IMR-90 (cell line): Measurements from ENCODE around the gene DDR1. TPM values are rescaled to one million over a fixed set of nuclear protein-coding genes. Genes with fewer than 3 reads are reported as not detected.

Experiments used
- ATAC-seq: fragments of 200-7000 bp; cut with Tn5 transposase; 2 replicates; pipeline ENCODE4 v1.9.1; 2020; ENCODE audit warnings: low read depth, mild to moderate bottlenecking, moderate library complexity
- BruUV-seq: library from RNA; stranded (reverse); fragments of 400-500 nt; replicated peaks from 2 replicates; lab custom pipeline; 2021; lab: Mats Ljungman, UMichigan
- CTCF ChIA-PET: fragments of 300-600 bp; formaldehyde crosslinking; extraction: SDS; loops from one replicate; lab custom pipeline; 2021; ENCODE audit warnings: antibody characterized with exemption; lab: Yijun Ruan, JAX
- POLR2A ChIA-PET: fragments of 300-600 bp; sonication (Branson Sonifier 250); formaldehyde crosslinking; loops from one replicate; lab custom pipeline; 2022; ENCODE audit warnings: antibody characterized with exemption; ENCODE audit not compliant: unreplicated experiment; lab: Charles Lee
- DNase-seq: peaks from one replicate; pipeline ENCODE4 v3.0.0; 2013
- H2AFZ ChIP-seq: replicated peaks from 2 replicates; pipeline ENCODE3; 2013; ENCODE audit warnings: low read length, mild to moderate bottlenecking; ENCODE audit not compliant: poor library complexity
- H2AK5ac ChIP-seq: 2 replicates; pipeline ENCODE4 v1.6.1; 2013; ENCODE audit warnings: low read depth, low read length, inconsistent platforms
- H2AK9ac ChIP-seq: replicated peaks from 2 replicates; pipeline ENCODE3; 2013; ENCODE audit warnings: mild to moderate bottlenecking, low read depth, low read length, moderate library complexity; ENCODE audit not compliant: poor library complexity
- H2BK120ac ChIP-seq: 2 replicates; pipeline ENCODE4 v1.6.1; 2013; ENCODE audit warnings: low read depth, low read length, inconsistent platforms
- H2BK15ac ChIP-seq: 3 replicates; pipeline ENCODE4 v1.6.1; 2013; ENCODE audit warnings: low read depth, low read length, inconsistent platforms
- H2BK20ac ChIP-seq: 2 replicates; pipeline ENCODE4 v1.6.1; 2013; ENCODE audit warnings: low read depth, mild to moderate bottlenecking, inconsistent platforms, low read length, moderate library complexity
- H2BK5ac ChIP-seq: 2 replicates; pipeline ENCODE4 v1.6.1; 2013; ENCODE audit warnings: mild to moderate bottlenecking, low read depth, low read length, inconsistent platforms; ENCODE audit not compliant: poor library complexity, severe bottlenecking
- H3K14ac ChIP-seq: replicated peaks from 2 replicates; pipeline ENCODE4 v1.6.1; 2013; ENCODE audit warnings: low read depth, low read length, inconsistent platforms
- H3K18ac ChIP-seq: 2 replicates; pipeline ENCODE4 v1.6.1; 2013; ENCODE audit warnings: low read depth, low read length, control low read depth
- H3K23ac ChIP-seq: 2 replicates; pipeline ENCODE4 v1.6.1; 2013; ENCODE audit warnings: low read depth, low read length, inconsistent platforms
- H3K27ac ChIP-seq: 2 replicates; pipeline ENCODE4 v1.5.1; 2013; ENCODE audit warnings: mild to moderate bottlenecking, control low read depth, low read length; ENCODE audit not compliant: insufficient read depth
- H3K27me3 ChIP-seq: 2 replicates; pipeline ENCODE4 v1.6.1; 2013; ENCODE audit warnings: low read length; ENCODE audit not compliant: control insufficient read depth, insufficient read depth
- H3K36me3 ChIP-seq: 2 replicates; pipeline ENCODE4 v1.6.1; 2013; ENCODE audit warnings: low read length, mixed read lengths; ENCODE audit not compliant: control insufficient read depth, insufficient read depth
- H3K4ac ChIP-seq: 2 replicates; pipeline ENCODE4 v1.6.1; 2013; ENCODE audit warnings: low read depth, low read length, inconsistent platforms
- H3K4me1 ChIP-seq: 2 replicates; pipeline ENCODE4 v1.6.1; 2013; ENCODE audit warnings: low read length, mixed read lengths; ENCODE audit not compliant: control insufficient read depth, insufficient read depth
- H3K4me2 ChIP-seq: 2 replicates; pipeline ENCODE4 v1.6.1; 2013; ENCODE audit warnings: low read depth, mild to moderate bottlenecking, control low read depth, low read length, moderate library complexity
- H3K4me3 ChIP-seq: 2 replicates; pipeline ENCODE4 v1.5.1; 2013; ENCODE audit warnings: low read depth, mild to moderate bottlenecking, control low read depth, low read length, moderate library complexity; ENCODE audit not compliant: insufficient read depth
- H3K56ac ChIP-seq: 2 replicates; pipeline ENCODE4 v1.6.1; 2013; ENCODE audit warnings: low read length, inconsistent platforms; ENCODE audit not compliant: insufficient read depth; ENCODE audit errors: extremely low read depth
- H3K79me1 ChIP-seq, 2 experiments: 2 replicates each; pipeline ENCODE4 v1.6.1; 2013; ENCODE audit warnings: low read length in 2 of 2, inconsistent platforms in 1 of 2, low read depth in 1 of 2
- H3K9ac ChIP-seq: 2 replicates; pipeline ENCODE4 v1.6.1; 2013; ENCODE audit warnings: low read depth, low read length, control low read depth
- H3K9me1 ChIP-seq: 2 replicates; pipeline ENCODE4 v1.6.1; 2013; ENCODE audit warnings: low read length, inconsistent platforms; ENCODE audit not compliant: insufficient read depth
- H3K9me3 ChIP-seq: 2 replicates; pipeline ENCODE4 v1.6.1; 2013; ENCODE audit warnings: low read length; ENCODE audit not compliant: control insufficient read depth, insufficient read depth
- H4K20me1 ChIP-seq: 2 replicates; pipeline ENCODE4 v1.6.1; 2013; ENCODE audit warnings: low read length, inconsistent platforms; ENCODE audit not compliant: insufficient read depth
- H4K5ac ChIP-seq: 2 replicates; pipeline ENCODE4 v1.6.1; 2013; ENCODE audit warnings: mild to moderate bottlenecking, low read depth, low read length, control low read depth
- H4K8ac ChIP-seq, 2 experiments: 2 replicates each; pipeline ENCODE4 v1.6.1; 2013; ENCODE audit warnings: low read depth in 2 of 2, low read length in 2 of 2, control low read depth in 1 of 2, inconsistent platforms in 1 of 2
- H4K91ac ChIP-seq: 2 replicates; pipeline ENCODE4 v1.6.1; 2013; ENCODE audit warnings: low read depth, low read length, inconsistent platforms; ENCODE audit not compliant: insufficient read depth
- MXI1 ChIP-seq: IDR thresholded peaks from 2 replicates; pipeline ENCODE4 v1.6.1; 2012; ENCODE audit warnings: low read depth, mild to moderate bottlenecking, low read length, moderate library complexity, borderline replicate concordance
- WGBS, 2 experiments: methylation state at CpG; one replicate each; pipeline versions ENCODE4 v1.1.5 to v1.1.7; 2013; ENCODE audit warnings: missing lambda C conversion rate in 2 of 2; ENCODE audit not compliant: insufficient read length in 1 of 2; ENCODE audit errors: extremely low coverage in 2 of 2; 5-methylcytosine and 5-hydroxymethylcytosine counted together
- dilution Hi-C: fragments of 300-500 bp; cut with HindIII; formaldehyde crosslinking; loops from one replicate; pipeline ENCODE4 v1.14.3; 2018; ENCODE audit warnings: low sequenced_read_pairs; ENCODE audit not compliant: unreplicated experiment
- in situ Hi-C: fragments of 300-500 bp; cut with MboI; formaldehyde crosslinking; loops from 3 replicates; pipeline ENCODE4 v1.14.3; 2019; ENCODE audit warnings: low sequenced_read_pairs, inconsistent platforms, mixed read lengths
- intact Hi-C: fragments of 100-400 bp; cut with micrococcal nuclease; formaldehyde crosslinking; loops from 2 replicates; pipeline ENCODE4 v1.10.0; 2022
- polyA plus RNA-seq, 3 experiments: library from polyadenylated mRNA; depleted of rRNA; stranded (reverse); fragments of >200 nt; gene quantifications; 2 replicates each; pipeline ENCODE4 v1.2.3, GENCODE V29; 2012; ENCODE audit warnings: low replicate concordance in 1 of 3
- total RNA-seq: library from RNA; depleted of rRNA; stranded (reverse); fragments of >200 nt; gene quantifications from 2 replicates; pipeline ENCODE4 v1.2.3, GENCODE V29; 2012
- TF ChIP-seq, protein P1 (sequence below): fragments of 150-350 bp; IDR thresholded peaks from 2 replicates; pipeline ENCODE4 v1.6.1; 2017; ENCODE audit warnings: mild to moderate bottlenecking, antibody characterized with exemption, low read length, low read depth

The DDR1 gene
- total and polyA plus RNA-seq, 2 of the 4 experiments (the other 2 are of a cell fraction), result 5.6 to 19.6 TPM

DNA sequence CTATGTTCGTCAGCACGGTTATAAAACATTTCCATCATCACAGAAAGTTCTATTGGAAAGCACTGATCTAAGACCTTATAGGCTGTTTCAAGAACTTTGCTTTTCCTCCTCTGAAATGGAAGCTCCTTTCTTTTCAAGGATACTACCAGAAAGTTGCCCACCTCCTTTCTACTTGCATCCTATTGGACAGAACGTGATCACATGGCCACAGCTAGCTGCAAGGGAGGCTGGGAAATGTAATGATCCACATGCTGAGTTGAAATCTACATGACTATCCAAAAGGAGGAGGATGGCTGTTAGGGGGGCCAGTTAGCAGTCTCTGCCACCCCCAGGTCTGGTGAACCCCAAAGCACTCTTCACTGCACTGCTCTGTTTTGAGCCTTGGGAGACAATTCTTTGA lies 44.4 kb downstream of the DDR1 start:
- Histone ChIP-seq H3K9me3 (peaks cover 4% of the 10 kb centered on the region), H3K56ac (no peak overlapping the region), H2BK15ac (no peak overlapping the region), H3K27ac (no peak overlapping the region), H4K8ac (no peak overlapping the region), H2AFZ (no peak overlapping the region), H3K4me3 (no peak overlapping the region), H3K9ac (no peak overlapping the region), H2AK5ac (no peak overlapping the region), H2BK20ac (no peak overlapping the region), H3K27me3 (peaks cover 14% of the 10 kb centered on the region; the same call in 1 of the 2 replicates), H3K79me1 (no peaks in the 10 kb centered on the region), H3K14ac (no peak overlapping the region), H3K36me3 (peaks cover 6% of the 10 kb centered on the region), H3K4me1 (no peaks in the 10 kb centered on the region), H2AK9ac (no peak overlapping the region), H4K20me1 (no peaks in the 10 kb centered on the region), H4K91ac (no peak overlapping the region), H3K4me2 (no peak overlapping the region), H3K4ac (no peak overlapping the region), H3K23ac (no peak overlapping the region), H3K9me1 (no peaks in the 10 kb centered on the region), H2BK120ac (no peak overlapping the region), H3K18ac (no peak overlapping the region), H4K5ac (no peak overlapping the region), H2BK5ac (no peak overlapping the region)
- DNase-seq, result no peak
- CTCF ChIA-PET, result interaction anchor here (0.6 kb wide), 1 partner anchor 106 kb away, joined by 5 read pairs; no protein-coding TSS in a partner anchor
- POLR2A ChIA-PET, result no interaction called here
- no peak for ATAC-seq
- dilution Hi-C loops, result no loop called here
- no TSS peak for BruUV-seq
- no peak for TF ChIP-seq MXI1
- TF ChIP-seq, protein P1, sequence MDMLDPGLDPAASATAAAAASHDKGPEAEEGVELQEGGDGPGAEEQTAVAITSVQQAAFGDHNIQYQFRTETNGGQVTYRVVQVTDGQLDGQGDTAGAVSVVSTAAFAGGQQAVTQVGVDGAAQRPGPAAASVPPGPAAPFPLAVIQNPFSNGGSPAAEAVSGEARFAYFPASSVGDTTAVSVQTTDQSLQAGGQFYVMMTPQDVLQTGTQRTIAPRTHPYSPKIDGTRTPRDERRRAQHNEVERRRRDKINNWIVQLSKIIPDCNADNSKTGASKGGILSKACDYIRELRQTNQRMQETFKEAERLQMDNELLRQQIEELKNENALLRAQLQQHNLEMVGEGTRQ, result peak; percentile 42; the same call in 1 of the 2 replicates
- intact Hi-C loops, result no loop called here
- 92% methylated on average over 2 of the region's 3 CpGs; no CpG with 5 or more reads in 1 of the 2 experiments for WGBS, 2 experiments
- in situ Hi-C loops, result no loop called here
